RWPE1 (cell line): ENCODE measurements around the gene KRT40.
A peak's percentile ranks its signal among the peaks of the same experiment; 100 is the strongest.

ENCODE experiments used
- CTCF ChIA-PET: fragments of 350-600 bp; sonication (Branson Sonifier 250); formaldehyde crosslinking; extraction: SDS; loops from one replicate; lab custom pipeline; 2021; lab: Yijun Ruan, JAX
- POLR2A ChIA-PET: fragments of 400-600 bp; formaldehyde crosslinking; extraction: SDS; loops from one replicate; lab custom pipeline; 2020; ENCODE audit warnings: antibody characterized with exemption; ENCODE audit not compliant: low non-redundant PET; lab: Yijun Ruan, JAX
- DNase-seq: peaks from one replicate; pipeline ENCODE4 v3.0.0; 2012; ENCODE audit warnings: low spot score
- H3K27ac ChIP-seq: fragments of 450-650 bp; 2 replicates; pipeline ENCODE4 v1.5.1; 2017
- TF ChIP-seq, protein P1 (sequence below): fragments of 450-650 bp; conservative IDR thresholded peaks from 2 replicates; pipeline ENCODE4 v1.5.1; 2017; ENCODE audit warnings: low read depth, mild to moderate bottlenecking

KRT40 gene

DNA sequence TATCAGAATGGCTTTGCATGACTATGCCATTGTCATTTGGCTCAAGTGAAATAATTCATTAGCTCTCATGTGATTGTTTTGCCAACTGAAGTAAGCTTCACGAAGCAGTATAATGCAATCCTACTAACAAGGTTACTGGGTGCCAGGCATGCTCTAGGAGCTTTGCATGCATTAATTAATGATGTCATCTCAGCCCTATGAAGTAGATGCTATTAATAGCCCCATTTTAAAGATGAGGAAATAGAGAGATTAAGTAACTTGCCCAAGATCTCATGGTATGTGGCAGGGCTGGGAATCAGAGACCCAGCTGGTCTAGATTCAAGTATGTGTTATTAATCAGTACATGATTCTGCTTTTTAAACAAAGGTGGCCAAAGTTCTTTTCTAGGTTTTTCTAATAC is 31.5 kb downstream of the KRT40 start:
- DNase-seq = peak; percentile 20
- no peak overlapping the region for H3K27ac ChIP-seq
- CTCF ChIA-PET = no interaction called here
- TF ChIP-seq, protein P1, sequence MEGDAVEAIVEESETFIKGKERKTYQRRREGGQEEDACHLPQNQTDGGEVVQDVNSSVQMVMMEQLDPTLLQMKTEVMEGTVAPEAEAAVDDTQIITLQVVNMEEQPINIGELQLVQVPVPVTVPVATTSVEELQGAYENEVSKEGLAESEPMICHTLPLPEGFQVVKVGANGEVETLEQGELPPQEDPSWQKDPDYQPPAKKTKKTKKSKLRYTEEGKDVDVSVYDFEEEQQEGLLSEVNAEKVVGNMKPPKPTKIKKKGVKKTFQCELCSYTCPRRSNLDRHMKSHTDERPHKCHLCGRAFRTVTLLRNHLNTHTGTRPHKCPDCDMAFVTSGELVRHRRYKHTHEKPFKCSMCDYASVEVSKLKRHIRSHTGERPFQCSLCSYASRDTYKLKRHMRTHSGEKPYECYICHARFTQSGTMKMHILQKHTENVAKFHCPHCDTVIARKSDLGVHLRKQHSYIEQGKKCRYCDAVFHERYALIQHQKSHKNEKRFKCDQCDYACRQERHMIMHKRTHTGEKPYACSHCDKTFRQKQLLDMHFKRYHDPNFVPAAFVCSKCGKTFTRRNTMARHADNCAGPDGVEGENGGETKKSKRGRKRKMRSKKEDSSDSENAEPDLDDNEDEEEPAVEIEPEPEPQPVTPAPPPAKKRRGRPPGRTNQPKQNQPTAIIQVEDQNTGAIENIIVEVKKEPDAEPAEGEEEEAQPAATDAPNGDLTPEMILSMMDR = no peak
- POLR2A ChIA-PET = no interaction called here

DNA sequence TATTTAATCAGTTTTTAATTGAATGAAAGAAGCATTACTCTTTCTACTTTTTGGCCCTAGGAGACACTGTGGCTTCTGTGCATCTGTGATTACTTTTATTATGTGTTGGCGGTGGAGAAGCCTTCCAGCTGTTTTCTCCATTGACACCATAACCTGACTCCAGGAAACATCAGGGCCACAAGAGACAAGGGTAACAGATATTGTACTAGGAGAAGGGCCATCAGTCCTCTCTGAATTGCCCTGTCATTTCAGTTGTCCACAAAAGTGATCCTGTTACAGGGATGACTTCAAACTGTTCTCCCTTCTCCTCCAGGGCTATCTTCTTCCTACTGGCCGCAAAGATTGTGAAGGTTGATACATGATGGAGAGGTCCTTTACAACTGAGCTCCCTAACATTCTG is 32.0 kb downstream of the KRT40 start:
- CTCF ChIA-PET = no interaction called here

DNA sequence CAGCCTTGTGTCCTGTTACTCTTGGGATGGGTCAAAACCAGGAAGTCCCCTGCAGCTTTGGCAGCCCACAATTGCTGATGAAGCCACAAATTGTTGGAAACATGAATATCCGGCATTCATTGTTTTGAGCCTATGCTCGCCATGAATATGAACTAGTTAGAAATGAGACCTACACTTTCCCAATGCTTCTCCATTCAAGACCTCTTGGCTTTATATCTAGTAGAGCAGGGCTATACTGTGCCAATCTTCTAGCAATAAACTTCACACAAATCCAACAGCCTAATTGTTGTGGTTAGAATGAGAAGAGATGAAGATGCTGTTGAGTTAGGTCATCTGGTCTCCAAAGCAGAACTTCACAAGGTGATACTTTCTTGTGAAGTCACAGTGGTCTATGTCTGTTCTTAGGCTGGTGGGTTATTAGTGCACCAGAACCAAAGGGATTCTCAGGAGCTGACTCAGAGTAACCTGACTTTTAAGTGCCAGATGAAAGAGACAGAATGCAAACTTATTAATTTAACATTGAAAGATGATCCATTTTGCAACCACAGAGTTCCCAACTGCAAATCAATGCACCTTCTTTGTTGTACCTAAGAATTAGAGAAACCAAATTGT is 33.0 kb downstream of the KRT40 start:
- TF ChIP-seq, protein P1 = no peak
- no peak overlapping the region for H3K27ac ChIP-seq
- ChIA-PET POLR2A (no interaction called here), CTCF (no interaction called here)
- DNase-seq = no peak

More for the DNA sequence above, 32.0 kb downstream of the KRT40 start:
- no peak for DNase-seq
- H3K27ac ChIP-seq = no peak overlapping the region
- TF ChIP-seq, protein P1 = no peak
- POLR2A ChIA-PET = no interaction called here

DNA sequence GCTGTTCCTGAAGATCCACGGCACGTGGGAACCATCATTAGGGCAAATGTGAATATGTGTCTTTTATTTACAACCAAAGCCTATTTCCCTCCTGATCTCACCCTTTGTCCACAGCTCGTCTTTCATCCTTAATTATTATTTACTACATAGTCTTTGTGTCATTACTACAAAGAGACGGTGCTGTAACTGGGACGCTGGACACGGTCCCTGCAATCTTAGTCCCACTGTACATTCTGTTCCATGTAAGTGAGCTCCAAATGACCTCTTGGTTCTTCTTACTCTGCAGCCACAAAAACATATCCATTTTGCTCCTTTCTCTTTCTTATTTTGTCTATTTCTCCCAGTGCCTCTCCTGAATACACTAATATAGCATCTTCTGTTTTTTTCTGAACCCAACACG is 34.0 kb downstream of the KRT40 start:
- CTCF ChIA-PET = interaction anchor here (0.7 kb wide), 1 partner anchor 61 kb away, joined by 4 read pairs; no protein-coding TSS in a partner anchor
- POLR2A ChIA-PET = no interaction called here

DNA sequence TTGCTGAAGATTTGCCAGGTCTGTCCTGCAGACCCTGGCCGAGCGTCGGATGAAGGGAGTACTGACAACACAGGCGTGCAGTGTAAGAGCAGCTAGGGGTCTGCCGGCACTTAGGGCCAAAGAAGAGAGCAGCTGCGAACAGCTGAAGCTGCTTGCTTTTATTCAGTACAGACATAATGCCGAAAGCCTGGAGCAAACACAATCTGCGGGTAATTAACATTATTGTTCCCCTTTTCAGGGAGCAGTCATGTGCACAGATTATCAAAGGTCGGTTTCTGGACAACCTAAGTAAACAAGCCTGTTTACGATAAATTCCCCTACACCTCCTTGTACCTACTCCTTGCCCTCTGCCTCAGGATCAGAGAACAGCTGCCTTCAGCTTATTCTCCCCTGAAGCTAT is 34.7 kb downstream of the KRT40 start:
- POLR2A ChIA-PET = no interaction called here
- TF ChIP-seq, protein P1 = no peak

More for the DNA sequence above, 34.0 kb downstream of the KRT40 start:
- DNase-seq = no peak
- H3K27ac ChIP-seq = no peak overlapping the region
- TF ChIP-seq, protein P1 = no peak

DNA sequence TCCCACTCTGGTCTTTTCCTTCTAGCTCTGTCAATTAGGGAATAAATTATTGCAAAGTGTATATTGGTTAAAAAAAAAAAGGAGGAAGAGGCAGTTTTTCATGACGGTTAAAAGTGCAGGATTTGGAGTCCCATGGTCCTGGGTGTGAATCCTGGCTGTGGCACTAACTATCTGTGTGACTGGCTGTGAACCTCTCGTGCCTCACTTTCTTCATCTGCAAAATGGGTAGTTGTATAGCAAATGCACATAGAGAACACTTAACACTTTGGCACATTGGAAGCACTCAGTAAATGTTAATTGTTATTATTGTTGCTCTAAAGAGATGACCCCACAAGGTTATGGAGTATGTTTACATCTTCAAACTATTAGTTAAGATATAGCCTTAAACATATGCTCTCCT is 36.2 kb downstream of the KRT40 start:
- CTCF ChIA-PET = no interaction called here
- no peak for DNase-seq
- POLR2A ChIA-PET = no interaction called here
- TF ChIP-seq, protein P1 = no peak
- no peak overlapping the region for H3K27ac ChIP-seq

More for the DNA sequence above, 34.7 kb downstream of the KRT40 start:
- H3K27ac ChIP-seq = no peak overlapping the region
- no peak for DNase-seq
- CTCF ChIA-PET = no interaction called here

DNA sequence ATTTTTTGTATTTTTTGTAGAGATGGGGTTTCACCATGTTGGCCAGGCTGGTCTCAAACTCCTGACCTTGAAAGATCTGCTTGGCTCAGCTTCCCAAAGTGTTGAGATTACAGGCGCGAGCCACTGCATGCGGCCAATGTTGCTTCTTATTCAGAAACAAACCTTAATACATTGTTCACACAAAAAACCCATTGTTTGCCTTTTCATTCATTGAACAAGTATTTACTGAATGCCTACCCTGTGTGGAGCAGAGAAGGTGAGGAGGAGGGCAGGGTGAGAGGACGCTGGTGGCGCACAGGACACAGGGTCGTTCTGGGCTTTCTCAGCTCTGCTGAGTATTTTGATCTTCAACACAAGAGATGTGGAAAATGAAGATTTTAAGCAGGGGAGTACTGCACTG is 38.7 kb downstream of the KRT40 start:
- H3K27ac ChIP-seq = no peak overlapping the region
- TF ChIP-seq, protein P1 = no peak
- POLR2A ChIA-PET = no interaction called here
- DNase-seq = no peak
- CTCF ChIA-PET = no interaction called here
